ENCODE measurements around the gene NEDD4L. TPM values are rescaled to one million over a fixed set of nuclear protein-coding genes. Genes with fewer than 3 reads are reported as not detected.

The NEDD4L gene
- total RNA-seq, 1 experiment from 2014 or later: 108 TPM

DNA sequence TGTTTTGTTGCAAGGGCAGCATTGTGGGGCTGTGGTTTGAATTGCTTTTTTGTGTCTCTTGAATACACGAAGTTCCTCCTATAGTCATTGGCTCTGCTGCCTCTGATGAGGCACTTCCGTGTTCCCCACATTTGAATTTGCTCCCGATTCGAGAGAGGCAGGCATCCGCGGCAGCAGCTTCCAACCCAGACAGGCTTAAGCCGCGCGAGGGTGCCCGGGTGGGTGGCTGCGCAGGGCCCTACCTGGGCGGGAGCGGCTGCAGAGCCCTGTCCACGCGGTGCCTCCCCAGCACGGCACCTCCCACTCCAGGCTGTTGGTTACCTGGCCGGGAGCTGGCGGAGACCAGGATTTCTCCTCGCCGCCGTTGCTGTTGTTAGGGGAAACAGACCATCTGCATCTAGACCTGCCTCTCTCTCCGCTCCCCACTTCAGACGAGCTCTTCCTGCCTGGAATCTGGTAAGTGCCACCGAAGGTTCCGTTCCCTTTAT, 151.3 kb downstream of the NEDD4L start:
- H3K36me3 Mint-ChIP-seq (ENCODE audit: insufficient read depth, unreplicated experiment): no peaks in the 10 kb centered on the region
- H3K9me3 Mint-ChIP-seq (ENCODE audit: unreplicated experiment): no peaks in the 10 kb centered on the region
- no peaks in the 10 kb centered on the region for H3K27me3 Mint-ChIP-seq (ENCODE audit: insufficient read depth, unreplicated experiment)
- peak overlapping the region; percentile 75 for H3K4me3 Mint-ChIP-seq (ENCODE audit: unreplicated experiment)
- DNase-seq (ENCODE audit: unreplicated experiment): peak; percentile 38
- peak overlapping the region; percentile 32 for H3K27ac Mint-ChIP-seq (ENCODE audit: low read depth, unreplicated experiment)
- TF ChIP-seq CTCF (IDR thresholded peaks at IDR 0.05; ENCODE audit: unreplicated experiment): no peak
- ChIA-PET CTCF (interaction anchor here (0.6 to 1.5 kb wide), 5 partner anchors 10 to 339 kb away, joined by 3 to 5 read pairs (median 4); no protein-coding TSS in a partner anchor), POLR2A (interaction anchor here (0.7 to 4.5 kb wide), 20 partner anchors 9 to 565 kb away, joined by 3 to 43 read pairs (median 4); no protein-coding TSS in a partner anchor)
- intact Hi-C loops (cut with micrococcal nuclease): no loop called here
- peaks cover 23% of the 10 kb centered on the region for H3K4me1 Mint-ChIP-seq (ENCODE audit: insufficient read depth, unreplicated experiment)
- no TSS peak for BruUV-seq (replicated peaks)

GRCh38 chr18:58196164-58196563, 152.1 kb downstream of the NEDD4L start:
- Mint-ChIP-seq H3K36me3 (ENCODE audit: insufficient read depth, unreplicated experiment) (no peaks in the 10 kb centered on the region), H3K4me3 (ENCODE audit: unreplicated experiment) (peak overlapping the region; percentile 75), H3K4me1 (ENCODE audit: insufficient read depth, unreplicated experiment) (peaks cover 23% of the 10 kb centered on the region), H3K27me3 (ENCODE audit: insufficient read depth, unreplicated experiment) (no peaks in the 10 kb centered on the region), H3K27ac (ENCODE audit: low read depth, unreplicated experiment) (peak overlapping the region; percentile 32), H3K9me3 (ENCODE audit: unreplicated experiment) (no peaks in the 10 kb centered on the region)
- no peak for DNase-seq (ENCODE audit: unreplicated experiment)
- intact Hi-C loops (cut with micrococcal nuclease): no loop called here
- TSS peak; percentile 32 for BruUV-seq (replicated peaks)
- no peak for TF ChIP-seq CTCF (IDR thresholded peaks at IDR 0.05; ENCODE audit: unreplicated experiment)
- CTCF ChIA-PET: interaction anchor here (0.7 to 1.5 kb wide), 4 partner anchors 11 to 59 kb away, joined by 3 to 5 read pairs (median 4); no protein-coding TSS in a partner anchor
- POLR2A ChIA-PET: interaction anchor here (0.8 to 4.5 kb wide), 12 partner anchors 9 to 114 kb away, joined by 3 to 43 read pairs (median 8); no protein-coding TSS in a partner anchor

GRCh38 chr18:58196881-58197872, 153.2 kb downstream of the NEDD4L start:
- ChIA-PET POLR2A (interaction anchor here (0.6 to 4.5 kb wide), 7 partner anchors 11 to 92 kb away, joined by 3 to 43 read pairs (median 3); no protein-coding TSS in a partner anchor), CTCF (interaction anchor here (0.7 to 1.0 kb wide), 2 partner anchors 104 to 124 kb away, joined by 3 read pairs; no protein-coding TSS in a partner anchor)
- no peaks in the 10 kb centered on the region for H3K27me3 Mint-ChIP-seq (ENCODE audit: insufficient read depth, unreplicated experiment)
- H3K4me3 Mint-ChIP-seq (ENCODE audit: unreplicated experiment): no peak overlapping the region
- DNase-seq (ENCODE audit: unreplicated experiment): no peak
- no peak overlapping the region for H3K27ac Mint-ChIP-seq (ENCODE audit: low read depth, unreplicated experiment)
- BruUV-seq (replicated peaks): no TSS peak
- no peak for TF ChIP-seq CTCF (IDR thresholded peaks at IDR 0.05; ENCODE audit: unreplicated experiment)
- peaks cover 30% of the 10 kb centered on the region for H3K4me1 Mint-ChIP-seq (ENCODE audit: insufficient read depth, unreplicated experiment)
- intact Hi-C loops (cut with micrococcal nuclease): no loop called here
- no peaks in the 10 kb centered on the region for H3K36me3 Mint-ChIP-seq (ENCODE audit: insufficient read depth, unreplicated experiment)
- no peaks in the 10 kb centered on the region for H3K9me3 Mint-ChIP-seq (ENCODE audit: unreplicated experiment)

DNA sequence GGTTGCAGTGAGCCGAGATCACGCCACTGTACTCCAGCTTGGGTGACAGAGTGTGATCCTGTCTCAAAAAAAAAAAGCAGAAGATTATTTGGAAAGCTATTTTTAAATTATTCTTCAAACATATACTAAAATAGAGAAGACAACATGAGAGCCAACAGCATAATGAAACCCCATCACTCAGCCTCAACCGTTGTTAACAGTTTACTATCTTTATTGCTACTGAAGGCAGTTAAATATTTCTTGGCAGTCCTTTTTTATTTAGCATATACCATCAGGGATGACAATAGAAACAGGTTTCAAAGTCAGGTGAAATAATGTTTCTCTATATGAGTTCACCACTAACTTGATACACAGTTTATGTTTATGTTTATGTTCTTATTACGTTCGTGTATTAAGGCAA, 157.2 kb downstream of the NEDD4L start:
- POLR2A ChIA-PET: interaction anchor here (3.1 kb wide), 1 partner anchor 19 kb away, joined by 16 read pairs; no protein-coding TSS in a partner anchor
- no TSS peak for BruUV-seq (replicated peaks)
- Mint-ChIP-seq H3K4me1 (ENCODE audit: insufficient read depth, unreplicated experiment) (peaks cover 31% of the 10 kb centered on the region), H3K9me3 (ENCODE audit: unreplicated experiment) (no peaks in the 10 kb centered on the region), H3K4me3 (ENCODE audit: unreplicated experiment) (no peak overlapping the region), H3K27ac (ENCODE audit: low read depth, unreplicated experiment) (no peak overlapping the region), H3K27me3 (ENCODE audit: insufficient read depth, unreplicated experiment) (no peaks in the 10 kb centered on the region), H3K36me3 (ENCODE audit: insufficient read depth, unreplicated experiment) (peaks cover 3% of the 10 kb centered on the region)
- no peak for DNase-seq (ENCODE audit: unreplicated experiment)
- CTCF ChIA-PET: interaction anchor here (1.9 kb wide), 1 partner anchor 20 kb away, joined by 5 read pairs; no protein-coding TSS in a partner anchor
- intact Hi-C loops (cut with micrococcal nuclease): no loop called here
- TF ChIP-seq CTCF (IDR thresholded peaks at IDR 0.05; ENCODE audit: unreplicated experiment): no peak

All from MCF 10A (cell line).